ENCODE data around the gene MEIS2.

GRCh38 chr15:36938131-36938530 lies 162.2 kb downstream of the MEIS2 start:
- no peak for TF ChIP-seq NFIC (IDR thresholded peaks at IDR 0.05)
- no peak for TF ChIP-seq YY1 (IDR thresholded peaks at IDR 0.05; ENCODE audit: low read depth)
- TF ChIP-seq CEBPB (IDR thresholded peaks at IDR 0.05), result no peak
- no peak for TF ChIP-seq RAD21 (IDR thresholded peaks at IDR 0.05; ENCODE audit: low read depth)
- no peak for TF ChIP-seq EP300 (IDR thresholded peaks at IDR 0.05; ENCODE audit: borderline replicate concordance)
- TF ChIP-seq, protein P1, sequence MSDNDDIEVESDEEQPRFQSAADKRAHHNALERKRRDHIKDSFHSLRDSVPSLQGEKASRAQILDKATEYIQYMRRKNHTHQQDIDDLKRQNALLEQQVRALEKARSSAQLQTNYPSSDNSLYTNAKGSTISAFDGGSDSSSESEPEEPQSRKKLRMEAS (IDR thresholded peaks at IDR 0.05), result no peak
- no peak for TF ChIP-seq CREB1 (IDR thresholded peaks at IDR 0.05; ENCODE audit: low read depth)
- TF ChIP-seq TAF1 (IDR thresholded peaks at IDR 0.05; ENCODE audit: low read depth), result no peak
- TF ChIP-seq FOXM1 (IDR thresholded peaks at IDR 0.05; ENCODE audit: borderline replicate concordance, low read depth), result no peak
- TF ChIP-seq, protein P2, sequence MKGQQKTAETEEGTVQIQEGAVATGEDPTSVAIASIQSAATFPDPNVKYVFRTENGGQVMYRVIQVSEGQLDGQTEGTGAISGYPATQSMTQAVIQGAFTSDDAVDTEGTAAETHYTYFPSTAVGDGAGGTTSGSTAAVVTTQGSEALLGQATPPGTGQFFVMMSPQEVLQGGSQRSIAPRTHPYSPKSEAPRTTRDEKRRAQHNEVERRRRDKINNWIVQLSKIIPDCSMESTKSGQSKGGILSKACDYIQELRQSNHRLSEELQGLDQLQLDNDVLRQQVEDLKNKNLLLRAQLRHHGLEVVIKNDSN (IDR thresholded peaks at IDR 0.05), result no peak
- no peak for TF ChIP-seq TEAD4 (IDR thresholded peaks at IDR 0.05)

All from Ishikawa (cell line).